ENCODE data around the gene SH3BP5L. TPM values are rescaled to one million over a fixed set of nuclear protein-coding genes. Genes with fewer than 3 reads are reported as not detected.

Gene SH3BP5L
- total RNA-seq, 1 donor from 2014 or later: 27.5 TPM

DNA sequence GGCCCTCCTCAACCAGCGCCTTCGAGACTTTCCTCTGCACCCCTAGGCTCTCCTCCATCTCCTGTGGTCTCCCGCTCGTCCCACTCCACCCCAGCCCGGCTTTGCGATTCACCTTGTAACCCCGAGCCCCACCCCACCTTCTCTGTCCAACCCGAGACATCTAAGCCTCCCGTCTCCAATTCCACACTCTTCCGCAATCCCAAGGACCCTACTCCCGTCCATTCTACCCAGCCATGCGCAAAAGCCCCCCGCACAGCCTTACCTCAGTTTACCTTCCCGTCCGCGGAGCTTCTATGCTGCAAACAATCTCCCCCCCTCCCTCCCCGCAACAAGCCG, 174 bp downstream of the SH3BP5L start:
- no peak for DNase-seq

DNA sequence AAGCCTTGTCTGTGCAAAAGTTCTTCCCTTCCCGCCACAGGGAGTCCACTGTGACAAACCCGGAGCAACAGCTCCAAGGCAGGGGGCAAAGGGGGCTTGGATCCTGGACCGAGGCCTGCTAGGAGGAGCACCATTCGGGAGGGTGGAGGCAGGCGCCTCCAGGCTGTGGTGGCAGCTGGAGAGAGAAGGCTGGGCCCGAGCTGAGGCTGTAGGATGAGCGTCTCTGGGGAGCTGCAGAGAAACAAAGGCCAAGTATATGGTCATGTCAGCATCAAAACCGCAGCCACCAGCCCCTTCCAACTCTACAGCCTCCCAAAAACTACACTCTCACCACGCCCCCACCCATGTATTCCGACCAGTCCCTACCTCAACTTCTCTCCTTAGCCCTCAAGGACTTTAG, 579 bp downstream of the SH3BP5L start:
- DNase-seq: no peak

DNA sequence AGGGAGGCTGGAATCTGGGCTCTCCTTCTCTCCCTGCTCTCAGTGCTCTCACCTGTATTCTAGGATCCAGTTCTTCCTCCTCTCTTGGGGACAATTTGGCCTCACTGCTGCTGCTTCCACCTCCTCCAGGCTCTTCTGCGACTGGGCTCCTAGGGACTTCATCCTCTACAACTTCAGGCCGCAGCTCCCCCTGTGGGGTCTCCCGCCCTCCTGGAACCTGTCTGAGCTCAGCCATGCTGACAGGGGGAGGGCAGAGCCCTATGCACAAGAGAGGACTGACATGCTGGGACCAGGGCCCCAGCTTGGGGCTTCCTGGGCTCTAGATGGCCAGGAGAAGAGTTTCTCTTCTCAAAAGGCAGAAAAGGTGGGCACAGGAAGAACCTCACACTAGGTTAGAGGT, 1.0 kb downstream of the SH3BP5L start:
- no peak for DNase-seq

DNA sequence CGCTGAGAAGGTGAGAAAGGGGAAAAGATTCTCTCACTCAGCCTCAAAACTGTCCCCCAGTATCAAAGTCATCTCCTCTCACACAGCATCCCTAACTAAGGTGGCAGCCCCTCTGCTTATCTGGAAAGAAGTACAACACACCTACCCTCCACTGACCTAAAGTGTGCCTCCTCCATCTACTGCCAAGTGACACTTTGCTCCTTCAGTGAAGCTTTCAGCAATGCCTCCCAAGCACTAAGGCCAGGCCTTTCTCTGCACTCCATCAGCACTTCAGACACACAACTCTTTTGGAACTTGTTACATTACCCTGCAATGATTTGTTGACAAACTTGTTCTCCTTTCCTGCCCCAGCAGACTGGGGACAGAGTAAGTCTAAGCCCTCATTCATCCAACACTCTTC, 1.4 kb downstream of the SH3BP5L start:
- DNase-seq: no peak

DNA sequence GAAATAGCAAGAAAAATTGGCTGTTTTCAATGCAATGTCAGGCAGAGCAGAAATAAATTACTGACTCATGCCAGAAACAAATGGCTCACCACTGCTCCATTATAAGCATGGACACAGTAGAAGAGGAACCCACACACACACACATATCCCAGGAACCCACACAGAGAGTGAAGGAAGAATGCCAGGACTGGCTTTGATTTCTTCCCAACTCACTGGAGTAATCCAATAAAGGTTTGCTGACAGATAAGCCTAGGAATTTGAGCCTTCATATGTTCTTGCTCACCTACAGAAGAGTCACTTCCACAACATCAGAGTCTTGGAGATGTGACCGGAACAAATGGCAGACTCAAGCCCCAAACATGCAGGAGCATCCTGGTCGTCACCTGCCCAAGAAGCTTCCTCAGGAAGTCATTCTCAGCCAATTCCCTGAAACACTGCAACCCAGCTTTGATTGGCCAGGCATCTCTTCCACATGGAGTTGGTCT, 2.2 kb downstream of the SH3BP5L start:
- no peak for DNase-seq

DNA sequence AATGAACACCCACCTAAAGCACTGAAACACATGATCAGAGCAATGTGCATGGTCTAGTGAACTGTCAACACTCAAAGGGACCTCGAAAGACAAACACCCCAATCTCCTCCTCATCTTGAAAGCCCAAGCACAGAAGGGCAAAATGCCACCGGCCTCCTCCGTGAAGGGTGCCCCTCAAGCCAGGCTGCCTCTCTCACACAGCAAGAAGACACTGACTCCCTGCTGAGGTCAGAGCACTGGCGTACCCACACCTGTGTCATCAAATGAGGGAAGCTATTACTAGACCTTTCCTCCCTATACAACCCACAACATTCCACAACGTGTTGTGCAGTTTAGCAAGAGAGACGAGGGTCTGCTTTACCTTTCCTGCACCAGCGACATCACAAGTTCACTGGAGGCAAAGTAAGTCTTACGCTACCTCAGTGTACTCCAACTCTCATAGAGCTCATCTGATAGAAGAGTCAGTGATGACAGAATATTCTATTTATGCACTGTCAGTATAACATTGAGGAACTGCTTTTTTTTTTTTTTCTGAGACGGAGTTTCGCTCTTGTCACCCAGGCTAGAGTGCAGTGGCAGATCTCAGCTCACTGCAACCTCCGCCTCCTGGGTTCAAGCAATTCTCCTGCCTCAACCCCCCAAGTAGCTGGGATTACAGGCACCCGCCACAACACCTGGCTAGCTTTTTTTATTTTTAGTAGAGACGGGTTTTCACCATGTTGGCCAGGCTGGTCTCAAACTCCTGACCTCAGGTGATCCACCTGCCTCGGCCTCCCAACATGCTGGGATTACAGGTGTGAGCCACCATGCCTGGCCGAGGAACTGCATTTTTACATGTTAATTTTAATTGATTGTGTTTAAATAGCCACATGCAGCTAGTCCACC, 3.3 kb downstream of the SH3BP5L start:
- no peak for DNase-seq

DNA sequence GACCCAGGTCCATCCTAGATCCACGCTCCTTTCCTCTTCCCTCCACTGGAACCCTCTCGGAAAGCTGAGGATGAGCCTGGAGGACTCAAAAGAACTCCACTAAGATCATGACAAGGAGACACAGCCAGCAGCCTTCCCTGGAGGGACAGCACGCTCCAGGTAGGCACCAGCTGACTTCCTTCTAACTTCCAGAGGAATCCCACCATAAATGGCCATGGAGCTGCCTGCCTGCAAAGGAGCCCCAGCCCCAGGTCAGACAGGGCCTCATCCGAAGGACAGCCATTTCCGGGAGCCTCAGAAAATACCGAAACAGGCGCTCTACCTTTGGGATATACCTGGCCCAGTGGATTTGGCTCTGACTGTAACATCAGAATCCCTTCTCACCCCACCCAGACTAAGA, 4.1 kb downstream of the SH3BP5L start:
- DNase-seq: no peak

DNA sequence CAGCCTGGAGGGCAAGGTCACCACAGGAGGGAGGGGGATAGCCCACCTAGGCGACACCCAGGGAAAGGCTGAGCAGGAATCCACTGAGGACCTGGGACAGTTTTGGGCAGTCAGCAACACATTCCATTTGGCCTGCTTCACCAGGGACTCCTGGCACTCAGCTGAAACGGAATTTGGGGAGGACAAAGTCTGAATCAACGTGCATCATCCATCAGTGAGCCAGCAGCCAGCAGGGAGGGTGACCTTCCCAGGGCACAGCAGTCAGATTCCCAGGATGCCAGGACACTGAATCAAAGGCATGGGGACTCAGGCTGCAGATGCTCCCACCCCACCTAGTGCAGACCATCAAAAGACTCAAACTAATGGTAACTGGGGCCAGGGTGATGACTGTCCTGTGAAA, 4.6 kb downstream of the SH3BP5L start:
- no peak for DNase-seq

DNA sequence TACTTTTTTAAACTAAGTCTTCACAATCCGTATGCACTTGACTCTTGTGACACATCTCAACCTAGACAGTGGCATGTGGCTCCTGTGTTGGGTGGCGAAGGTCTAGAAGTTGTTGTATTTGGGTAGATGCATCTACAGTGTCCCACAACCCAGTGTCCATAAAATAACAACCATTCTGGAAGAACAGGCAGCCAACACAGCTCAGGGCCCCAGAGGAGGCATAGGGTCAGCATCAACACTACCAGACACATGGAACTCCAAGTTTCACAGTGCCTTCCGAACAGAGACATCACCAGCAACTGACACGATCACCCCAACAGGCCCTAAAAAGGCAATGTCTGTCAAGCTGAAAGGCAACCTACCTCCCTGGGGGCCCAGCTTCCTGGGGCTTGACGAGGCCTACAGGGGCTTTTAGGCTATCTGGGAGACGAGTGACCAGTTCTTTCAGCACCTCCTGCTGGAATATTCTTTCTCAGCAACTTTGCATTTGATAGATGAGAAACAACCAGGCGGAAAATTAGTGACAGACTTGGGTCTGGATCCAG, 5.6 kb downstream of the SH3BP5L start:
- no peak for DNase-seq

DNA sequence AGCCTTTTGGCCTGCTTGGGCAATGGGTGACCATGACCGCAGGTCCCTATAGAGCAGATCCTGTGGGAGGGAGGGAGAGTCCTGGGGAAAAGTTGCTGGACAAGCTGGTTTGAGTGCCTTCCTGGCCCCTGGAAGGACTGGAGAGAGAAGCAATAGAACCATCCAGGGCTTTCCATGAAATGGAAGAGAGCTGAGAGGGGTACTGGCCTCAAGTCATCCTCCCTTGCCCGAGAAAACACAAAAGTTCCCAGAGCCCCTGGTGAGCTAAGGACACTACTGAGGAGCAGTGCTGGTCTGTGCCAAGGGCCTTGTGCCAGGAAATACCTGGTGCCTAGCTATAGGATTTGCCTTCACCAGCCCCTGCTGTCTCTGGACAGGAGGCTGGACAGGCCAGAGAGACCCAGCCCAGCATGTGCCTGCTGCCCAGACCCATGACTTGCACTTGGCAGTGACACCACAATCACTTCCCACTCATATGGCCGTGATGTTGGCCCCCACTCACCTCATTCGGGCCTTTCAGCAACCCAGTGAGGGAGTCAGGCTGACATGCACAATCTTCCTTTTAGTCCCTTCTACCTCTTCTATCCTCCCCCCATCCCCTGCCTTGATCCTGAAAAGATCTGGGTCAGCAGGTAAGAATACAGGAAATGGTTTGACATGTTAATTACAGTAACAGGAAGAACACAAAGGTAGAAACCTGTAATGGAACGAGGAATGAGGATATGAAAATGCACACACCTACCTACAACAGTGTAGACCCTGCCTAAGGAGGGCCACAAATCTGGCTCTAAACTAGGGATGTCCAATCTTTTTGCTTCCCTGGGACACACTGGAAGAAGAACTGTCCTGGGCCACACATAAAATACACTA, 7.0 kb downstream of the SH3BP5L start:
- no peak for DNase-seq

DNA sequence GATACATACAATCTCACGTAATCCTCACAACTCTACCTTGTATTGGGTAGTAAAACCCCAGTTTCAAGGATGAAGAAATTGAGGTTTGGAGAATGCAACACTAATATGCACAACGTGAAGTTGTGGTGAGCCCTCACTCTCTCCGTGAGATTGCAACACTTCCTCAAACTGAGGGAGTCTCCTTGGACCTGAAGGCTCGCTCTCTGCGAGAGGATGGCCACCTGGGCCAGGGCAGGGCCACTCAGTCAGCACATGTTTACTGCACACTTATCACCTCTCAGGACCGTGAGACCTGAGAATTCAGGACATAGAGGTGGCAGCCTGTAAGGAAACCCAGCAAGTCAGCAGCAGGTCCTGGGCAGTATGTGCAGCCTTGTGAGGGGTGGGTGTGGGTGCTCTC, 8.7 kb downstream of the SH3BP5L start:
- DNase-seq: no peak

DNA sequence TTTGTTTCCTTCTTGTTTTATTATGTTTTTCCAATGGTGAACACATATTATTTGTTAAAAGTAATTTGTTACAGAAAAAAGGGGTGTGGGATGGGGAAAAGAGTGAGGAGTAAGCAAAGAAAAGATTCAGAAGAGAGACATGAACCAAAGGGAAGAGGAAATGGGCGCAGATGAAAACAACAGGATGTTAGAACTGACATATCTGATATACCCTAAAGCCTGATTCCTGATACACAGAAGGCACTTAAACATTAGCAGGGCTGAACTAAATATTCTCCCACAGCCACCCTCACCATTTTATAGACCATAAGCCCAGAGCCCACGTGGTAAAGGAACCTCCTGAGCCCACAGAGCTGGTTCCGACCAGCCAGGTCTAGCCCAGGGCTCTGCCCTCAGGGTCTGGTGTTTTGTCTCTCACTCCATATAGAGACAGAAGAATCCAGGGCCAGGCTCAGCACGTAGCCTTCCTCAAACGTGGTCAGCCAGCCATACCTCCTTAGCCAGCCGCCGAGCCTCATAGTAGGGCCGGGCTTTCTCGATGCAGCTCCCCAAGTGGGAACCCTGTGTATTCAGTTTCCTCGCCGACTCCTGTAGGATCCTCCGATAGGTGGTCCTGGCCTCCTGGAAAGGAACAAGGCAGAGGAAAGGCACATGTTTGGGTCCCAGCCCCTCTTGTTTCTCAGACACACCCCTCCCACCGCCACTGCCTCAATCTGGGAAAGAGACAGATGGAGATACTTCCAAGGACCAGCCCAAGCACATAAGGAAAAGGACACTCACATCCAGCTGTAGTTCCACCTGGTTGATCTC, 9.5 kb downstream of the SH3BP5L start:
- no peak for DNase-seq

DNA sequence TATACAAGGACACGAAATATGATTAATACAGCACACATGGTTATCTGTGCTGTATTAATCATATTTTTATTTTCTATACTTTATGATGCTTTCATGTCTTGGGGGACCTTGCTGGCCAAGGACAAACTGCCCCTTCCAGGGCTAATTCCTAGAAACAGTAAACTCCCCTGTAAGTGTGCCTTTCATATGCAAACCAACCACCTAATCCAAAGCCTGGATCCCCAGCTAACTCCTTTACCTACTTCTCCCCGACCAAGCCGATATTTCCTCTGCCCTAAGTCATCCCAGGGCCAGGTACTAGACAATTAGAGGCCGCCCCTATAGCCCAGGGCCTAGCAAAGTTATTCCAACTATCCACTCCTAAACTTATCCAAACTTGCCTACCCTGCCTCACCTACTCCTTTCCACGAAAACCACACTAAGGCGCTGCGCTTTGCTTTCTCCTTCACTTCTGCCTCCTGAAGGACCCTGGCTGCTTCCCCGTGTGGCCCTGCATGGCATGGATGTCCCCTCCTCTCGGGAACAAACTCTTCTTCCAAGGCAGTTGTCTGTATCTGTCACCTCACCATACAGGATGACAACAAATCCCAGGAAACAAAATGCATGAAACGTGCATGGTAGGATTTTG, 10.2 kb downstream of the SH3BP5L start:
- DNase-seq: no peak

DNA sequence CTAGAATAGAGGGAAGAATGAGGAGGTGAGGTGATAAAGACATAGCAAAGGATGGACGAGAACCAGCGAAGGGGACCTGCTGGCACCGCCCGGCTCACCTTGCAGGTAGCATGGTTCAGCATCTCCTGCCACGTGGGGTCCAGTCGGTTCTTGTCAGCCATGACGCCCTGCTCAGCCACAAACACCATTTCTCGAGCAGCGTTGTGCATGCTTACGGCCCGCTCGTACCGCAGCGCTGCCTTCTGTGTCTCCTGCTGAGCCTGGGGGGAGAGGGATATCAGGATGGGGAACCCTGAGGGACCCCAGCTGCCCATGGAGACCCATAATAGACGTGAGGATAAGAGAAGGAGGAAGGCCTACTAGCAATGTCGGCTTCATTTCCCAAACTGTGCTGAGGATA, 11.4 kb downstream of the SH3BP5L start:
- DNase-seq: no peak

DNA sequence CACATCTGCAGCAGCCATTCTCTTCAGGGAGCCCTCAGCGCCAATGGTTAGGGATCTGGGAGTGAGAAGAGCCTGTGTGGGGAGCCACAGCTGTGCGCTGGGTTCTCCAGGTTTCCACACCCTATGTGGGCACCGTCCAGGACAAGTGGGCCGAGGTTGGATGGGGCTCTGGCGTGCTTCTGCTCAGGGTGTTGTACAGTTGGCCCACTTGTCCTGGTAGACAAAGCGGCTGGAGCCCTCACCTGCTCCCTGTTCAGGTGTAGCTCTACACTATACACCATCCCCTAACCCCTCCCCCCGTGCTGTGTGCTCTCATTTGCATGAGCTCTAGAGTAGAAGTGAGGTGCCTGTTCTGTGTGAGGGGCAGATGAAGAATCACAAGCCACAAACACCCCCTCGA, 12.2 kb downstream of the SH3BP5L start:
- DNase-seq: no peak

DNA sequence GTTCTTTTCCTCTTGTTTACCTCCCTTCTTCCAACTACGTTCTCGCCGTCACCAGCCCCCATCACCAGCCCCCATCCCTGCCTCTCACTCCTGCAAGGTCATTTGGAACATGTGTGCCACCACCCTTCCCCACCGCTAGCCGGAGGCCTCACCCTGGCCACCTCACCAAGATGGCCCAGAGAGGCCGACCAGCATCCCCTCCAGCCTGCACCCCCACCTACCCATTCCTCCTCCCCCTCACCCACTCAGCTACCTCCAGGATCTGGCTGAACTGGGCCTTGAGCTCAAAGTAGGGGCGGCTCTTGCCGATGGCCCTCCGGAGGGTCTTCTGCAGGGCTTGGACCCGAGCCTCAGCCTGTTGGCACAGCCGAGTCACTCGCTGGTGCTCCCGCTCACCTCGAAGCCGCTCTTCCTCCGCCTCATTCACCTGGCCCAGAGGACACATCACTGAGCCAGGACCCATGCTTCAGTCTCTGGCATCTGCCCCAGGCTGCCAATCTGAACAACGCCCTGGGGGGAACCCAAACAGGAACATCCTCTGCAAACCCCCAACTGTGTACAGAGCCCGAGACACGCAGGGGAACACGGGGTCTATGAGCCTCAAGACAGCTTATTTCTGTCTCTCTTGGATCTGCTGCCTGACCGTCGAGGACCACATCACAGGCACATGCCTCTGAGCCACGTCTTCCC, 12.8 kb downstream of the SH3BP5L start:
- DNase-seq: no peak

DNA sequence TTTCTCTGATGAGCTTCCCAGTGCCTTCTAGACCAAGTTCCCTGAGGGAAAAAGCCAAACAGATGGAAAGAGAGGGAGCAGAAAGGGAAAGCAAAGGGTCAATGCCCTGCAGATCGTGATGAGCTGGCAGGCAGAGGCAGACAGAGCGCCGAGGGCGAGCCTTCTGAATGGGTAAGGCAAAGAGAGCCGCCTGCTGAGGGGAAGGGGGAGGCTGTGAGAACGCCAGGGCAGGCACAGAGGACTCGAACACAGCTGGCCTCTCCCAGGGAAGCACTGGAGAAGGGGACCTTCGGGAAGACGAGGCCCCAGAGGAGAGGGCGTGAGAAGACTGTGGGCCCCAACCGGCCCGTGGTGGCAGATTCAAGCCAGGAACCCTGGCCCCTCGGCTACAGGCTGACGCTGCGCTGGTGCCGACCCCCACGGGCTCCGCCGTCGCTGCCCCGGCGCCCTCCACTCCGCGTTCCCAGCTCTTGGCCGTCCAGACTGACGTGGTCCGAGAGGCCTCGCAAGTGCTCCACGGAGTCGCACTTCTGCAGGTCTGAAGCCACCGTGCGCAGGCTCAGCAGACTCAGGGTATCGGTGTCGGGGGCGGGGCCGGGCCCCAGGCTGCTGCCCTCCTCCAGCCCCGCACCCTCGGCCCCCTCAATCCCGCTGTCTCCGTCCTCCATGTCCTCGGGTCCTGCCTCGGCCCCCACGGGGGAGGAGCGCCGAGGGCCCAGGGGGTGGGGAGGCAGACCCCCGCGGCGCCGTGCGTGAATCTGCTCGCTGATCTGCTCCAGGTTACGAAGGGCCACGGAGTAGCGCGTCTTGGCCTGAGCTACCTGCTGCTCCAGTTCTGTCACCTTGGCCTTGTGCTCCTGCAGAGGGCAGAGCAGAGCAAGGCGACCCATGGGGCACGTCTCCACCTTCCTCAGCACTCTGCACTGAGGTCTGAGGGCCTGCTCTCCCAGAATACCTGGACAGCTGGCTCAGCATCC, 13.9 kb downstream of the SH3BP5L start:
- no peak for DNase-seq

DNA sequence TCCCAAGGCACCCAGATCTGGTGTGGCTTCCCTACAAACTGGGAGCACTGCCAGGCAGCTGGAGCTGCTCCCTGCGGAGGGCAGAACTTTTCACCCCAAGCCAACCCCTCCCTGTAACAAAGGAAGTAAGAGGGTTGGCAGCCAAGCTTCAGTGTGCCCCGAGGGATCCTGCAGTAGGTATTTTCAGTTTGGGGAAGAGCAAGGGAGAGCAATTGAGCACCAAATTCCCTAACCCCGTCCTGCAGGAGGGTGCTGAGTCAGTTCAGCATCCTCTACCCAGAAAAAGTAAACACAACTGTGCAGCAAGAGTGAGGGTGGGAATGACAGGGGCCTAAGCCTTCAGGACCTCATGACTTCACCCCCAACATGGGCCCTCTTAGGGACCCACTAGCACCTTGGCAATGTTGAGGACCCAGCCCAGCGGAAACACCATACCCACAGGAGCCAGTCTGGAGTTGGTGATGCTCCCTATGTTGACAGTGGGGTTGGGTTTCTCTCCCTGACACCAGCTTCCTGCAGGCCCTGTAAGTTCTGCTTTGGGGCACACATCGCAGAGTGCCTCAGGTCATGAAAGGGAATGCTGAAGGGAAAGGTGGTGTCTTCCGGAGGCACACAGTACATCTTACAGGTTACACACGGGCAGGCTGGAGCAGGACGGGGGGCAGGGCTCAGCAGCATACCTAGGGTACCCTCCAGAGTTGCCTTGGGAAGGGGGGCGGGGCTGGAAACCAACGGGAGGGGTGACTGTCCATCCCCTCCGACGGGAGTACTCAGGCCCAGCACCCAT, 14.8 kb downstream of the SH3BP5L start:
- DNase-seq: no peak
